Neural cell (in vitro differentiated cells): ENCODE measurements around the gene ST3GAL3.

Experiments
- EP300 ChIP-seq: fragments of 450-650 bp; conservative IDR thresholded peaks from 2 replicates; pipeline ENCODE4 v1.6.1; 2014; ENCODE audit warnings: antibody characterized with exemption, mild to moderate bottlenecking, moderate library complexity; ENCODE audit not compliant: poor library complexity, severe bottlenecking
- EZH2 ChIP-seq: fragments of 200-600, 300-800 bp; shearing (Covaris generic), sonication (generic); IDR thresholded peaks from 2 replicates; pipeline ENCODE4 v1.6.1; 2014; ENCODE audit warnings: antibody characterized with exemption, low read length, borderline replicate concordance, mild to moderate bottlenecking; ENCODE audit not compliant: insufficient read depth, poor library complexity, severe bottlenecking
- MXI1 ChIP-seq: fragments of 450-650 bp; conservative IDR thresholded peaks from 2 replicates; pipeline ENCODE4 v1.6.1; 2014; ENCODE audit warnings: antibody characterized with exemption, mild to moderate bottlenecking; ENCODE audit not compliant: poor library complexity, severe bottlenecking
- POLR2AphosphoS5 ChIP-seq: IDR thresholded peaks from 2 replicates; pipeline ENCODE4 v1.6.1; 2012
- RAD21 ChIP-seq: fragments of 450-650 bp; conservative IDR thresholded peaks from 2 replicates; pipeline ENCODE4 v1.6.1; 2014; ENCODE audit warnings: antibody characterized with exemption, mild to moderate bottlenecking, moderate library complexity
- SMC3 ChIP-seq: fragments of 450-650 bp; conservative IDR thresholded peaks from 2 replicates; pipeline ENCODE4 v1.6.1; 2014; ENCODE audit warnings: antibody characterized with exemption, mild to moderate bottlenecking, moderate library complexity; ENCODE audit not compliant: poor library complexity
- TAF1 ChIP-seq: IDR thresholded peaks from 2 replicates; pipeline ENCODE4 v1.6.1; 2012; ENCODE audit warnings: low read depth
- TF ChIP-seq, protein P1 (sequence below): fragments of 450-650 bp; IDR thresholded peaks from 2 replicates; pipeline ENCODE4 v1.5.1; 2014; ENCODE audit warnings: antibody characterized with exemption, mild to moderate bottlenecking, moderate library complexity; ENCODE audit not compliant: poor library complexity, severe bottlenecking
- TF ChIP-seq, protein P2 (sequence below): IDR thresholded peaks from 2 replicates; pipeline ENCODE4 v1.6.1; 2012; ENCODE audit warnings: borderline replicate concordance

DNA sequence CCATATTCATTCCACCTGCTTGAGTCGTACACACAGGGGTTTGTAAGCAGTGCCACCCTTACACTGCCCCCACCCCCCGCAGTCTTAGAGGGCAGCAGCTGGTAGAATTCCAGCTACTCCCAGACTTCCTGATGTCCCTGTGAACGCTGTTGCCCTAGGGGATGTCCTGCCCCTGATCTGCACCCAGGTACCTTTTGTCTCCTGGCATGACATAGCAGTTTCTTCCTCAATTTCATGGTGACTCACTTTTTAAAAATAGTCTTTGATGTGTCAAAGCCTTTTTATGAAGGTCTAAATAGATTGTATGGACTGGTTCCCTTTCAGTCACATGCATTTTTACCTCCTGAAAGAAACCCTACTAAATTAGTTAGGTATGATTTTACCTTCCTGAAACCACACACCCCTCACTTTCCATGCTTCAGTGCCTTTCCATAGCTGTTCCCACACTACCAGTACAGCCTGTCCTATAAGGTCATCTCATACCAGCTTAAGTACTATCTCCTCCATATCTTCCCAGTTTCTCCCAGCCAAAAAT, 76.4 kb downstream of the ST3GAL3 start:
- TF ChIP-seq, protein P1, sequence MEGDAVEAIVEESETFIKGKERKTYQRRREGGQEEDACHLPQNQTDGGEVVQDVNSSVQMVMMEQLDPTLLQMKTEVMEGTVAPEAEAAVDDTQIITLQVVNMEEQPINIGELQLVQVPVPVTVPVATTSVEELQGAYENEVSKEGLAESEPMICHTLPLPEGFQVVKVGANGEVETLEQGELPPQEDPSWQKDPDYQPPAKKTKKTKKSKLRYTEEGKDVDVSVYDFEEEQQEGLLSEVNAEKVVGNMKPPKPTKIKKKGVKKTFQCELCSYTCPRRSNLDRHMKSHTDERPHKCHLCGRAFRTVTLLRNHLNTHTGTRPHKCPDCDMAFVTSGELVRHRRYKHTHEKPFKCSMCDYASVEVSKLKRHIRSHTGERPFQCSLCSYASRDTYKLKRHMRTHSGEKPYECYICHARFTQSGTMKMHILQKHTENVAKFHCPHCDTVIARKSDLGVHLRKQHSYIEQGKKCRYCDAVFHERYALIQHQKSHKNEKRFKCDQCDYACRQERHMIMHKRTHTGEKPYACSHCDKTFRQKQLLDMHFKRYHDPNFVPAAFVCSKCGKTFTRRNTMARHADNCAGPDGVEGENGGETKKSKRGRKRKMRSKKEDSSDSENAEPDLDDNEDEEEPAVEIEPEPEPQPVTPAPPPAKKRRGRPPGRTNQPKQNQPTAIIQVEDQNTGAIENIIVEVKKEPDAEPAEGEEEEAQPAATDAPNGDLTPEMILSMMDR: no peak
- no peak for TF ChIP-seq SMC3
- no peak for TF ChIP-seq POLR2AphosphoS5
- no peak for TF ChIP-seq EP300
- TF ChIP-seq EZH2: no peak
- TF ChIP-seq MXI1: no peak
- no peak for TF ChIP-seq RAD21
- no peak for TF ChIP-seq TAF1
- TF ChIP-seq, protein P2, sequence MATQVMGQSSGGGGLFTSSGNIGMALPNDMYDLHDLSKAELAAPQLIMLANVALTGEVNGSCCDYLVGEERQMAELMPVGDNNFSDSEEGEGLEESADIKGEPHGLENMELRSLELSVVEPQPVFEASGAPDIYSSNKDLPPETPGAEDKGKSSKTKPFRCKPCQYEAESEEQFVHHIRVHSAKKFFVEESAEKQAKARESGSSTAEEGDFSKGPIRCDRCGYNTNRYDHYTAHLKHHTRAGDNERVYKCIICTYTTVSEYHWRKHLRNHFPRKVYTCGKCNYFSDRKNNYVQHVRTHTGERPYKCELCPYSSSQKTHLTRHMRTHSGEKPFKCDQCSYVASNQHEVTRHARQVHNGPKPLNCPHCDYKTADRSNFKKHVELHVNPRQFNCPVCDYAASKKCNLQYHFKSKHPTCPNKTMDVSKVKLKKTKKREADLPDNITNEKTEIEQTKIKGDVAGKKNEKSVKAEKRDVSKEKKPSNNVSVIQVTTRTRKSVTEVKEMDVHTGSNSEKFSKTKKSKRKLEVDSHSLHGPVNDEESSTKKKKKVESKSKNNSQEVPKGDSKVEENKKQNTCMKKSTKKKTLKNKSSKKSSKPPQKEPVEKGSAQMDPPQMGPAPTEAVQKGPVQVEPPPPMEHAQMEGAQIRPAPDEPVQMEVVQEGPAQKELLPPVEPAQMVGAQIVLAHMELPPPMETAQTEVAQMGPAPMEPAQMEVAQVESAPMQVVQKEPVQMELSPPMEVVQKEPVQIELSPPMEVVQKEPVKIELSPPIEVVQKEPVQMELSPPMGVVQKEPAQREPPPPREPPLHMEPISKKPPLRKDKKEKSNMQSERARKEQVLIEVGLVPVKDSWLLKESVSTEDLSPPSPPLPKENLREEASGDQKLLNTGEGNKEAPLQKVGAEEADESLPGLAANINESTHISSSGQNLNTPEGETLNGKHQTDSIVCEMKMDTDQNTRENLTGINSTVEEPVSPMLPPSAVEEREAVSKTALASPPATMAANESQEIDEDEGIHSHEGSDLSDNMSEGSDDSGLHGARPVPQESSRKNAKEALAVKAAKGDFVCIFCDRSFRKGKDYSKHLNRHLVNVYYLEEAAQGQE: no peak
